H9 (cell line): Measurements from ENCODE around the gene MYMX. TPM values are rescaled to one million over a fixed set of nuclear protein-coding genes. Genes with fewer than 3 reads are reported as not detected.

Experiments used
- DNase-seq: peaks from one replicate; pipeline ENCODE4 v3.0.0-alpha.2; 2017
- H2AFZ ChIP-seq: one replicate; pipeline ENCODE4 v1.6.1; 2013; ENCODE audit warnings: mild to moderate bottlenecking, low read length, control low read depth, moderate library complexity
- H2AK5ac ChIP-seq: 2 replicates; pipeline ENCODE4 v1.6.1; 2013; ENCODE audit warnings: low read length, control low read depth, mixed read lengths; ENCODE audit not compliant: insufficient read length
- H2BK120ac ChIP-seq: one replicate; pipeline ENCODE4 v1.6.1; 2013; ENCODE audit warnings: low read depth, mild to moderate bottlenecking, low read length, control low read depth, inconsistent platforms; ENCODE audit not compliant: poor library complexity, severe bottlenecking
- H2BK12ac ChIP-seq: 2 replicates; pipeline ENCODE4 v1.6.1; 2013; ENCODE audit warnings: low read length, control low read depth, mixed read lengths, low read depth; ENCODE audit not compliant: insufficient read length
- H2BK15ac ChIP-seq: 2 replicates; pipeline ENCODE4 v1.6.1; 2013; ENCODE audit warnings: low read depth, low read length, control low read depth
- H2BK20ac ChIP-seq: one replicate; pipeline ENCODE4 v1.6.1; 2013; ENCODE audit warnings: low read depth, mild to moderate bottlenecking, low read length, control low read depth, inconsistent platforms; ENCODE audit not compliant: poor library complexity, severe bottlenecking
- H2BK5ac ChIP-seq: 2 replicates; pipeline ENCODE4 v1.6.1; 2013; ENCODE audit warnings: low read length, control low read depth, mixed read lengths; ENCODE audit not compliant: insufficient read length
- H3K14ac ChIP-seq: 2 replicates; pipeline ENCODE4 v1.6.1; 2013; ENCODE audit warnings: low read length, control low read depth; ENCODE audit not compliant: insufficient read depth
- H3K18ac ChIP-seq: 2 replicates; pipeline ENCODE4 v1.6.1; 2013; ENCODE audit warnings: low read depth, mild to moderate bottlenecking, mixed read lengths, low read length, control low read depth; ENCODE audit not compliant: insufficient read length
- H3K23ac ChIP-seq: 2 replicates; pipeline ENCODE4 v1.6.1; 2013; ENCODE audit warnings: low read length, control low read depth, mixed read lengths, low read depth; ENCODE audit not compliant: insufficient read length
- H3K23me2 ChIP-seq: 2 replicates; pipeline ENCODE4 v1.6.1; 2013; ENCODE audit warnings: low read depth, mild to moderate bottlenecking, mixed read lengths, low read length, control low read depth; ENCODE audit not compliant: insufficient read length, poor library complexity, severe bottlenecking
- H3K27ac ChIP-seq: 2 replicates; pipeline ENCODE4 v1.5.1; 2013; ENCODE audit warnings: low read length, control low read depth, mixed read lengths, low read depth; ENCODE audit not compliant: insufficient read length
- H3K27me3 ChIP-seq: 2 replicates; pipeline ENCODE4 v1.6.1; 2013; ENCODE audit warnings: low read length, control low read depth, inconsistent platforms; ENCODE audit not compliant: insufficient read depth
- H3K4ac ChIP-seq: 2 replicates; pipeline ENCODE4 v1.6.1; 2013; ENCODE audit warnings: low read depth, mild to moderate bottlenecking, control low read depth, inconsistent platforms, low read length, moderate library complexity
- H3K4me1 ChIP-seq: 2 replicates; pipeline ENCODE4 v1.6.1; 2013; ENCODE audit warnings: low read length, control low read depth, inconsistent platforms; ENCODE audit not compliant: insufficient read depth
- H3K4me2 ChIP-seq: 2 replicates; pipeline ENCODE4 v1.6.1; 2013; ENCODE audit warnings: low read length, control low read depth, mixed read lengths; ENCODE audit not compliant: insufficient read length, insufficient read depth
- H3K56ac ChIP-seq: 2 replicates; pipeline ENCODE4 v1.6.1; 2013; ENCODE audit warnings: low read depth, mild to moderate bottlenecking, mixed read lengths, low read length, control low read depth; ENCODE audit not compliant: insufficient read length
- H3K79me1 ChIP-seq: 2 replicates; pipeline ENCODE4 v1.6.1; 2013; ENCODE audit warnings: low read depth, mild to moderate bottlenecking, moderate library complexity, low read length, control low read depth, inconsistent platforms; ENCODE audit not compliant: insufficient read depth, poor library complexity, severe bottlenecking
- H3K79me2 ChIP-seq: 2 replicates; pipeline ENCODE4 v1.6.1; 2013; ENCODE audit warnings: low read length, control low read depth, inconsistent platforms; ENCODE audit not compliant: insufficient read depth
- H3K9ac ChIP-seq: 2 replicates; pipeline ENCODE4 v1.6.1; 2013; ENCODE audit warnings: low read length, control low read depth, mixed read lengths; ENCODE audit not compliant: insufficient read length; ENCODE audit errors: extremely low read depth
- H3K9me3 ChIP-seq: one replicate; pipeline ENCODE4 v1.6.1; 2013; ENCODE audit warnings: low read depth, low read length, inconsistent platforms; ENCODE audit not compliant: control insufficient read depth
- H3T11ph ChIP-seq: one replicate; pipeline ENCODE4 v1.6.1; 2013; ENCODE audit warnings: mild to moderate bottlenecking, low read length, control low read depth, inconsistent platforms
- H4K20me1 ChIP-seq: one replicate; pipeline ENCODE4 v1.6.1; 2013; ENCODE audit not compliant: control insufficient read depth, insufficient read length, insufficient read depth
- H4K5ac ChIP-seq: 2 replicates; pipeline ENCODE4 v1.6.1; 2013; ENCODE audit warnings: low read depth, mild to moderate bottlenecking, mixed read lengths, low read length, control low read depth; ENCODE audit not compliant: insufficient read length
- H4K8ac ChIP-seq: replicated peaks from 2 replicates; pipeline ENCODE4 v1.6.1; 2013; ENCODE audit warnings: low read length, control low read depth, mixed read lengths, low read depth; ENCODE audit not compliant: insufficient read length
- H4K91ac ChIP-seq: 2 replicates; pipeline ENCODE4 v1.6.1; 2013; ENCODE audit warnings: low read depth, mild to moderate bottlenecking, moderate library complexity, mixed read lengths, low read length, control low read depth; ENCODE audit not compliant: insufficient read length
- H3K27ac Mint-ChIP-seq, 3 experiments: 2 replicates in 2 of 3; 3 replicates in 1 of 3; pipeline ENCODE4 v1.8.0; 2020 to 2021; ENCODE audit warnings: mixed read lengths in 3 of 3, mild to moderate bottlenecking in 1 of 3, moderate library complexity in 1 of 3
- H3K27me3 Mint-ChIP-seq: 2 replicates; pipeline ENCODE4 v1.8.0; 2021; ENCODE audit warnings: low read depth, mild to moderate bottlenecking, moderate library complexity, mixed read lengths
- H3K36me3 Mint-ChIP-seq, 3 experiments: 2 replicates in 2 of 3; 3 replicates in 1 of 3; pipeline ENCODE4 v1.8.0; 2020 to 2021; ENCODE audit warnings: low read depth in 3 of 3, mixed read lengths in 3 of 3; ENCODE audit not compliant: insufficient read depth in 1 of 3
- H3K4me1 Mint-ChIP-seq, 2 experiments: 2 replicates each; pipeline ENCODE4 v1.8.0; 2020; ENCODE audit warnings: mixed read lengths in 2 of 2
- H3K4me3 Mint-ChIP-seq, 2 experiments: 2 replicates in 1 of 2; 3 replicates in 1 of 2; pipeline ENCODE4 v1.8.0; 2020 to 2021; ENCODE audit warnings: mild to moderate bottlenecking in 2 of 2, mixed read lengths in 2 of 2, moderate library complexity in 1 of 2
- H3K9me3 Mint-ChIP-seq, 2 experiments: 2 replicates in 1 of 2; 3 replicates in 1 of 2; pipeline ENCODE4 v1.8.0; 2020; ENCODE audit warnings: mild to moderate bottlenecking in 2 of 2, mixed read lengths in 2 of 2, moderate library complexity in 1 of 2
- WGBS: extraction: QIAGEN DNeasy Blood & Tissue Kit; methylation state at CpG from one replicate; pipeline ENCODE4 v1.1.7; 2013; ENCODE audit warnings: missing lambda C conversion rate, low lambda C conversion rate, mixed read lengths; ENCODE audit not compliant: insufficient read length; ENCODE audit errors: extremely low coverage; 5-methylcytosine and 5-hydroxymethylcytosine counted together
- total RNA-seq: library from RNA; stranded (reverse); gene quantifications from 2 replicates; pipeline ENCODE4 v1.2.1, GENCODE V29; 2021
- TF ChIP-seq, protein P1 (sequence below): fragments of 200-600 bp; sonication (generic); conservative IDR thresholded peaks from 3 replicates; pipeline ENCODE4 v1.8.0; 2021; ENCODE audit warnings: antibody characterized with exemption, mild to moderate bottlenecking

The MYMX gene
- total RNA-seq, 1 experiment from 2014 or later = 1.1 TPM

DNA sequence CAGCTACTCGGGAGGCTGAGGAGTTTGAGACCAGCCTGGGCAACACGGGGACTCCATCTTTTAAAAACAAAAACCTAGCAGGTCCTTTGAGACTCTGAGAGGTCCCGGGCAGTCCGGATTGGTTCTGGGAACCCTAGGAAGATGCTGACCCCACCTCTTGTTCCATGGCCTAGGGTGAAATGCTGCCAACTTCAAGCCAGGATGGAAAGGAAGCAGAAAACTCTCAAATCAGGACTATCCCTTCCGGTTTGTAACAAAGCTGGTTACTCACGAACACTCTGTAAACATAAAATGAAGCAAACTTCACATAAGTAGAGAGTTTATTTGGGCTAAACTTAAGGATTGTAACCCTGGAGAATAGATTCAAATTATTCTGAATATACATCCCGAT is 30.1 kb upstream of the MYMX start:
- Histone ChIP-seq H2BK12ac (no peak overlapping the region), H2AK5ac (no peak overlapping the region), H4K8ac (no peak overlapping the region), H2BK5ac (no peak overlapping the region), H3K27ac (no peak overlapping the region), H4K5ac (no peak overlapping the region), H2BK15ac (no peak overlapping the region), H3K14ac (no peak overlapping the region), H2BK20ac (no peak overlapping the region), H3K4ac (no peak overlapping the region), H4K20me1 (no peaks in the 10 kb centered on the region), H3K4me2 (no peak overlapping the region), H3K23me2 (no peaks in the 10 kb centered on the region), H3K18ac (no peak overlapping the region), H2BK120ac (no peak overlapping the region), H3K4me1 (peaks cover 8% of the 10 kb centered on the region; the same call in 1 of the 2 replicates), H3T11ph (no peak overlapping the region), H3K56ac (no peak overlapping the region), H3K23ac (no peak overlapping the region), H3K9ac (no peak overlapping the region), H3K9me3 (no peaks in the 10 kb centered on the region), H3K79me1 (no peaks in the 10 kb centered on the region), H3K79me2 (no peaks in the 10 kb centered on the region), H3K27me3 (no peaks in the 10 kb centered on the region), H4K91ac (no peak overlapping the region), H2AFZ (no peak overlapping the region)
- Mint-ChIP-seq H3K27ac (no peak overlapping the region), H3K36me3 (no peaks in the 10 kb centered on the region), H3K4me3 (no peak overlapping the region), H3K4me1 (peaks cover 19 to 27% of the 10 kb centered on the region in 2 experiments), H3K9me3 (no peaks in the 10 kb centered on the region; a peak in 1 of 5 replicates), H3K27me3 (peaks cover 4% of the 10 kb centered on the region)
- TF ChIP-seq, protein P1, sequence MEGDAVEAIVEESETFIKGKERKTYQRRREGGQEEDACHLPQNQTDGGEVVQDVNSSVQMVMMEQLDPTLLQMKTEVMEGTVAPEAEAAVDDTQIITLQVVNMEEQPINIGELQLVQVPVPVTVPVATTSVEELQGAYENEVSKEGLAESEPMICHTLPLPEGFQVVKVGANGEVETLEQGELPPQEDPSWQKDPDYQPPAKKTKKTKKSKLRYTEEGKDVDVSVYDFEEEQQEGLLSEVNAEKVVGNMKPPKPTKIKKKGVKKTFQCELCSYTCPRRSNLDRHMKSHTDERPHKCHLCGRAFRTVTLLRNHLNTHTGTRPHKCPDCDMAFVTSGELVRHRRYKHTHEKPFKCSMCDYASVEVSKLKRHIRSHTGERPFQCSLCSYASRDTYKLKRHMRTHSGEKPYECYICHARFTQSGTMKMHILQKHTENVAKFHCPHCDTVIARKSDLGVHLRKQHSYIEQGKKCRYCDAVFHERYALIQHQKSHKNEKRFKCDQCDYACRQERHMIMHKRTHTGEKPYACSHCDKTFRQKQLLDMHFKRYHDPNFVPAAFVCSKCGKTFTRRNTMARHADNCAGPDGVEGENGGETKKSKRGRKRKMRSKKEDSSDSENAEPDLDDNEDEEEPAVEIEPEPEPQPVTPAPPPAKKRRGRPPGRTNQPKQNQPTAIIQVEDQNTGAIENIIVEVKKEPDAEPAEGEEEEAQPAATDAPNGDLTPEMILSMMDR = no peak
- DNase-seq = no peak
- WGBS = no CpG with 5 or more reads among the region's 7 CpGs
